Astrocyte (in vitro differentiated cells and primary cell): ENCODE data around the gene PCED1B. TPM values are rescaled to one million over a fixed set of nuclear protein-coding genes. Genes with fewer than 3 reads are reported as not detected.

Experiments
- DNase-seq: peaks from one replicate; pipeline ENCODE4 v3.0.0-alpha.2; 2010; ENCODE audit warnings: low read depth
- FAIRE-seq: peaks from 2 replicates; lab custom pipeline; 2011; peaks lifted over from hg19 to GRCh38; lab: Jason Lieb, UNC
- H2AFZ ChIP-seq: 2 replicates; pipeline ENCODE4 v1.6.0; 2012; ENCODE audit warnings: low read depth, low read length, inconsistent platforms
- H3K27ac ChIP-seq: 2 replicates; pipeline ENCODE4 v1.5.1; 2011; ENCODE audit warnings: low read depth, low read length, inconsistent platforms
- H3K27me3 ChIP-seq: 2 replicates; pipeline ENCODE4 v1.6.0; 2011; ENCODE audit warnings: low read length, inconsistent platforms; ENCODE audit not compliant: insufficient read depth
- H3K36me3 ChIP-seq: 2 replicates; pipeline ENCODE4 v1.5.1; 2011; ENCODE audit warnings: low read length, inconsistent platforms; ENCODE audit not compliant: insufficient read depth
- H3K4me1 ChIP-seq: 2 replicates; pipeline ENCODE4 v1.5.1; 2011; ENCODE audit warnings: low read length, inconsistent platforms; ENCODE audit not compliant: insufficient read depth
- H3K4me2 ChIP-seq: 2 replicates; pipeline ENCODE4 v1.6.0; 2012; ENCODE audit warnings: low read length, inconsistent platforms
- H3K4me3 ChIP-seq: 2 replicates; pipeline ENCODE4 v1.5.1; 2011; ENCODE audit warnings: low read depth, mild to moderate bottlenecking, low read length, inconsistent platforms; ENCODE audit not compliant: insufficient read depth
- H3K79me2 ChIP-seq: 2 replicates; pipeline ENCODE4 v1.6.0; 2012; ENCODE audit warnings: mild to moderate bottlenecking, low read length, inconsistent platforms; ENCODE audit not compliant: insufficient read depth
- H3K9ac ChIP-seq: 2 replicates; pipeline ENCODE4 v1.6.0; 2012; ENCODE audit warnings: mild to moderate bottlenecking, low read length, inconsistent platforms
- H3K9me3 ChIP-seq: 2 replicates; pipeline ENCODE4 v1.5.1; 2012; ENCODE audit warnings: low read depth, mild to moderate bottlenecking, low read length, inconsistent platforms; ENCODE audit not compliant: insufficient read depth
- H4K20me1 ChIP-seq: 2 replicates; pipeline ENCODE4 v1.6.0; 2012; ENCODE audit warnings: low read length, inconsistent platforms; ENCODE audit not compliant: insufficient read depth
- H3K27ac Mint-ChIP-seq: one replicate; pipeline ENCODE4 v1.8.0; 2021; ENCODE audit warnings: mild to moderate bottlenecking, mixed read lengths; ENCODE audit not compliant: unreplicated experiment
- H3K27me3 Mint-ChIP-seq: one replicate; pipeline ENCODE4 v1.8.0; 2021; ENCODE audit warnings: low read depth, mixed read lengths; ENCODE audit not compliant: unreplicated experiment
- H3K36me3 Mint-ChIP-seq: one replicate; pipeline ENCODE4 v1.8.0; 2021; ENCODE audit warnings: low read depth, mixed read lengths; ENCODE audit not compliant: unreplicated experiment
- H3K4me1 Mint-ChIP-seq: one replicate; pipeline ENCODE4 v1.8.0; 2021; ENCODE audit warnings: low read depth, mixed read lengths; ENCODE audit not compliant: unreplicated experiment
- H3K4me3 Mint-ChIP-seq: one replicate; pipeline ENCODE4 v1.8.0; 2021; ENCODE audit warnings: mild to moderate bottlenecking, moderate library complexity, mixed read lengths; ENCODE audit not compliant: unreplicated experiment
- H3K9me3 Mint-ChIP-seq: one replicate; pipeline ENCODE4 v1.8.0; 2021; ENCODE audit warnings: mild to moderate bottlenecking, mixed read lengths; ENCODE audit not compliant: unreplicated experiment
- CTCF ChIP-seq: IDR thresholded peaks from 2 replicates; pipeline ENCODE4 v1.5.1; 2011; ENCODE audit warnings: low read depth, mild to moderate bottlenecking, inconsistent platforms, low read length, moderate library complexity; ENCODE audit not compliant: insufficient read depth
- EZH2 ChIP-seq: IDR thresholded peaks from 2 replicates; pipeline ENCODE4 v1.6.1; 2012; ENCODE audit warnings: mild to moderate bottlenecking, low read length, inconsistent platforms; ENCODE audit not compliant: insufficient read depth
- total RNA-seq: library from RNA; stranded (reverse); gene quantifications from 2 replicates; pipeline ENCODE4 v1.2.1, GENCODE V29; 2021

PCED1B gene
- total RNA-seq, 1 donor from 2014 or later = 1.8 TPM

- Histone ChIP-seq H3K4me1 (no peaks in the 10 kb centered on the region), H2AFZ (no peak overlapping the region), H3K79me2 (no peaks in the 10 kb centered on the region), H3K27me3 (no peaks in the 10 kb centered on the region), H3K9me3 (no peaks in the 10 kb centered on the region), H3K9ac (no peak overlapping the region), H3K4me2 (no peak overlapping the region), H3K4me3 (no peak overlapping the region), H4K20me1 (no peaks in the 10 kb centered on the region), H3K27ac (no peak overlapping the region), H3K36me3 (no peaks in the 10 kb centered on the region)
- TF ChIP-seq EZH2 (no peak), CTCF (no peak)
- no peak for FAIRE-seq
- Mint-ChIP-seq H3K4me1 (no peaks in the 10 kb centered on the region), H3K36me3 (no peaks in the 10 kb centered on the region), H3K4me3 (no peak overlapping the region), H3K9me3 (peaks cover 1% of the 10 kb centered on the region), H3K27ac (no peak overlapping the region), H3K27me3 (no peaks in the 10 kb centered on the region)
- no peak for DNase-seq
These were observed 72.7 kb downstream of the PCED1B start for GRCh38 chr12:47152095-47152494.

DNA sequence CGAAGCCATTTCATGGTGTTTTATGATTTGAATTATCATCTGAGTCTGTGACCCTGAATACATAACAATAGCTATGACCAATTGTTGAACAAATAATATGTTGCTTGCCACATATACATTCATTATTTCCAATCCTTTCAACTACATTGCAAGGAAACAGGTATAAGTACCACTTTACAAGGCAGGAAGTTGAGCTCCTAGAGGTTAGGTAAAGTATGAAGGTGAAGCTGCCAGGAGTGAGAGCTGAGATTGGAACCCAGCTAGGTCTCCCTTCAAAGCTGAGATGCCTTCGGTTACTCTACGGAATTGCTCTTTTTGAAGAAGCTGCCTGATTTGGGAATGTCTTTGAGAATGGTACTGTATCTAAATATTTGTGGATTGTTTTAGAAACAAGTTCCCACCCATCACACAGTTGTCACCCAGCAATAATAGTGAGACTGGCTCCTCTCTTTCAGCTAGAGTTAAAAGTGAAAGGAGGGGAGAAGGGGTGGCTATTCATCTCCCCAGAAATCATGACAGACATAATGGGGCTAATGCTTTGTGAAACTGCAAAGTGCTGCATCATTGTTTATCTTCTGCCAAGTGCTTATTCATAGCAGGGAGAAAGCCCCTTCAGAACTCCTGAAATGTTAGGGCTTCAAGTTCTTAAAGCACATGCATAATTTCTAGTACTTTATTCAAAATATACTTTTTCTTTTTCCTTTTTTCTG, 76.2 kb downstream of the PCED1B start:
- Mint-ChIP-seq H3K27me3 (no peaks in the 10 kb centered on the region), H3K4me1 (no peaks in the 10 kb centered on the region), H3K36me3 (no peaks in the 10 kb centered on the region), H3K9me3 (peaks cover 1% of the 10 kb centered on the region), H3K4me3 (no peak overlapping the region), H3K27ac (no peak overlapping the region)
- Histone ChIP-seq H3K4me2 (no peak overlapping the region), H2AFZ (peak overlapping the region; percentile 7), H3K27ac (no peak overlapping the region), H3K27me3 (no peaks in the 10 kb centered on the region), H3K79me2 (no peaks in the 10 kb centered on the region), H3K4me3 (no peak overlapping the region), H4K20me1 (no peaks in the 10 kb centered on the region), H3K9me3 (no peaks in the 10 kb centered on the region), H3K9ac (no peak overlapping the region), H3K4me1 (no peaks in the 10 kb centered on the region), H3K36me3 (no peaks in the 10 kb centered on the region)
- DNase-seq (peak; percentile 54), FAIRE-seq (no peak)
- TF ChIP-seq CTCF = no peak
- no peak for TF ChIP-seq EZH2

DNA sequence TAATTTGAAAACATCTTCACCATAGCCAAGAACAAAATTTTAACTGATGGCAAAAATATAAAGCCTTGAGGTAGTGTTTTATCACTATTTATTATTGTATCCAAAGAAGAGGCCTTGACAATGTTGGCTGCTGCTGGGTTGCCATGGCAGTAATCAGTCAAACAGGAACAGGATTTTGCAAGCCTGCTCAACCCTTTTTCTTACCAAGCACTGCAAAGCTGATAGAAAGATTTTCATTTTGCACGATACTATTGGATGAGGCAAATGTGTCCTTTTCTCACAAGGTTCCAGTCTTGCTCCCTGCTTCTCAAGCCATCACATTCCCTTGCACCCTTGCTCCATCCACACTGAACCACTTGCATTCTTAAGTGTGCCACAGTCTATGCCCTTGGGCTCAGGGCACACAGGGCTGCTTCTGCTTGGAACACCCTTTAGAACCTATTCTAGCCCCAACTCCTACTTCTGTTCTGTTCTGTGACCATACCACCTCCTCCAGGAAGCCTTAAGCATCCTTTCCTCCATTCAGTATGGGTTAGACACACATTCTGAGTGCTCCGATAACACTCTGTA, 76.8 kb downstream of the PCED1B start:
- Histone ChIP-seq H2AFZ (no peak overlapping the region), H3K9ac (no peak overlapping the region), H3K4me1 (no peaks in the 10 kb centered on the region), H3K27me3 (no peaks in the 10 kb centered on the region), H4K20me1 (no peaks in the 10 kb centered on the region), H3K36me3 (no peaks in the 10 kb centered on the region), H3K9me3 (no peaks in the 10 kb centered on the region), H3K4me3 (no peak overlapping the region), H3K4me2 (no peak overlapping the region), H3K27ac (no peak overlapping the region), H3K79me2 (no peaks in the 10 kb centered on the region)
- H3K4me3 Mint-ChIP-seq = no peak overlapping the region
- no peak overlapping the region for H3K27ac Mint-ChIP-seq
- no peaks in the 10 kb centered on the region for H3K27me3 Mint-ChIP-seq
- DNase-seq (peak; percentile 36), FAIRE-seq (no peak)
- TF ChIP-seq CTCF (no peak), EZH2 (no peak)
- peaks cover 1% of the 10 kb centered on the region for H3K9me3 Mint-ChIP-seq
- H3K36me3 Mint-ChIP-seq = no peaks in the 10 kb centered on the region
- no peaks in the 10 kb centered on the region for H3K4me1 Mint-ChIP-seq
